Breast epithelium (tissue), 3 donors: ENCODE results near the gene RNF130.

Experiments used
- CTCF ChIP-seq, 3 donors: fragments of 450-650 bp; IDR thresholded peaks; one replicate each; pipeline ENCODE4 v1.5.1; 2016 to 2017; ENCODE audit warnings: antibody characterized with exemption in 3 of 3, mild to moderate bottlenecking in 3 of 3, moderate library complexity in 3 of 3
- POLR2A ChIP-seq: fragments of 450-650 bp; IDR thresholded peaks from one replicate; pipeline ENCODE4 v1.6.1; 2016; ENCODE audit warnings: antibody characterized with exemption, mild to moderate bottlenecking, moderate library complexity

- TF ChIP-seq CTCF (IDR thresholded peaks at IDR 0.05) (no peak), POLR2A (no peak)
Observed at GRCh38 chr5:180026320-180026719, 45.2 kb downstream of the RNF130 start.
